Gastrocnemius medialis (tissue), 4 donors: ENCODE measurements around the gene TRIM14. TPM values are rescaled to one million over a fixed set of nuclear protein-coding genes. Genes with fewer than 3 reads are reported as not detected.
"Not testable (repeated sequence)": the region's sequence is repeated elsewhere in the genome, so short reads cannot be mapped to it uniquely, and the experiment has no call there.

Experiments
- ATAC-seq, 2 donors: fragments of 150-250 bp; one replicate each; pipeline ENCODE4 v1.9.1; 2016
- DNase-seq, 2 donors: peaks; one replicate each; pipeline ENCODE4 v3.0.0-alpha.2; 2019
- H3K27ac ChIP-seq, 4 donors: fragments of 200-600 bp; sonication (generic); 1 replicate in 1 of 4; 2 replicates in 3 of 4; pipeline ENCODE4 v1.5.1; 2016 to 2018; ENCODE audit warnings: mild to moderate bottlenecking in 2 of 4, moderate library complexity in 1 of 4
- H3K27me3 ChIP-seq, 3 donors: fragments of 200-600 bp; sonication (generic) in 2 of 3; 1 replicate in 1 of 3; 2 replicates in 2 of 3; pipeline versions ENCODE4 v1.5.1 to v1.6.0; 2016 to 2019; ENCODE audit warnings: mild to moderate bottlenecking in 1 of 3, moderate library complexity in 1 of 3
- H3K36me3 ChIP-seq, 2 donors: fragments of 200-600 bp; sonication (generic) in 1 of 2; one replicate each; pipeline ENCODE4 v1.5.1; 2017 to 2018
- H3K4me1 ChIP-seq, 2 donors: fragments of 200-600 bp; sonication (generic) in 1 of 2; one replicate each; pipeline ENCODE4 v1.5.1; 2016 to 2017; ENCODE audit warnings: mild to moderate bottlenecking in 2 of 2
- H3K4me3 ChIP-seq, 4 donors: fragments of 200-600 bp; sonication (generic) in 3 of 4; 1 replicate in 1 of 4; 2 replicates in 3 of 4; pipeline ENCODE4 v1.5.1; 2016 to 2019; ENCODE audit warnings: mild to moderate bottlenecking in 2 of 4
- H3K9me3 ChIP-seq, 3 donors: fragments of 200-600 bp; sonication (generic) in 2 of 3; 1 replicate in 1 of 3; 2 replicates in 2 of 3; pipeline ENCODE4 v1.5.1; 2016 to 2019
- CTCF ChIP-seq, 5 experiments: fragments of 450-650 bp in 3 of 5; fragments of 200-600 bp in 2 of 5; sonication (generic) in 2 of 5; IDR thresholded peaks in 4 of 5; conservative IDR thresholded peaks in 1 of 5; 1 replicate in 4 of 5; 2 replicates in 1 of 5; pipeline ENCODE4 v1.5.1; 2016 to 2019; ENCODE audit warnings: antibody characterized with exemption in 5 of 5, mild to moderate bottlenecking in 3 of 5, moderate library complexity in 3 of 5
- POLR2A ChIP-seq, 2 donors: fragments of 450-650 bp; IDR thresholded peaks; one replicate each; pipeline ENCODE4 v1.6.1; 2017; ENCODE audit warnings: antibody characterized with exemption in 2 of 2, mild to moderate bottlenecking in 2 of 2, moderate library complexity in 2 of 2
- in situ Hi-C, 4 donors: fragments of 200-750 bp; cut with MboI; loops; one replicate each; pipeline versions ENCODE4 v1.15.0 to v1.8.0; 2017; ENCODE audit warnings: low sequenced_read_pairs in 4 of 4
- intact Hi-C: fragments of 100-400 bp; cut with DNase I; formaldehyde crosslinking; loops from one replicate; pipeline ENCODE4 v1.15.1; 2023; ENCODE audit warnings: low total_unique reads
- total RNA-seq, 4 donors: library from RNA; depleted of rRNA; stranded (reverse); fragments of >200 nt; gene quantifications; one replicate each; pipeline versions ENCODE4 v1.1.0 to v1.2.3, GENCODE V29; 2016

Gene TRIM14
- total RNA-seq, 4 donors from 2014 or later, result 1.1 to 3.2 (median 1.3) TPM

GRCh38 chr9:98128316-98128715 lies 9.3 kb upstream of the TRIM14 start:
- intact Hi-C loops (no loop called here), in situ Hi-C loops (no loop called here)
- Histone ChIP-seq H3K27ac (no peak overlapping the region), H3K9me3 (no peaks in the 10 kb centered on the region), H3K4me3 (no peak overlapping the region), H3K27me3 (no peaks in the 10 kb centered on the region), H3K36me3 (no peaks in the 10 kb centered on the region), H3K4me1 (no peaks in the 10 kb centered on the region)
- DNase-seq, result no peak
- TF ChIP-seq POLR2A (IDR thresholded peaks at IDR 0.05), result no peak
- no peak for TF ChIP-seq CTCF (IDR thresholded peaks at IDR 0.05 in 4 of 5, conservative IDR thresholded peaks at IDR 0.05 in 1 of 5)
- no peak for ATAC-seq

GRCh38 chr9:98127226-98127625 lies 8.2 kb upstream of the TRIM14 start:
- TF ChIP-seq CTCF (IDR thresholded peaks at IDR 0.05 in 4 of 5, conservative IDR thresholded peaks at IDR 0.05 in 1 of 5), result no peak
- no peak for TF ChIP-seq POLR2A (IDR thresholded peaks at IDR 0.05)
- in situ Hi-C loops, result no loop called here
- ATAC-seq, result no peak

GRCh38 chr9:98124637-98125426 lies 5.8 kb upstream of the TRIM14 start:
- no peak for ATAC-seq
- Histone ChIP-seq H3K27me3 (peaks cover 0 to 3% (median 0%) of the 10 kb centered on the region in 3 donors), H3K4me3 (no peak overlapping the region)

More at GRCh38 chr9:98127226-98127625, 8.2 kb upstream of the TRIM14 start:
- Histone ChIP-seq H3K27ac (no peak overlapping the region), H3K4me3 (no peak overlapping the region), H3K9me3 (no peaks in the 10 kb centered on the region), H3K27me3 (no peaks in the 10 kb centered on the region), H3K4me1 (no peaks in the 10 kb centered on the region), H3K36me3 (no peaks in the 10 kb centered on the region)
- intact Hi-C loops, result no loop called here
- no peak for DNase-seq

GRCh38 chr9:98124091-98124490 lies 5.1 kb upstream of the TRIM14 start:
- ATAC-seq, H3K4me1 ChIP-seq, H3K9me3 ChIP-seq, DNase-seq, H3K27ac ChIP-seq, in situ Hi-C loops, H3K36me3 ChIP-seq, H3K27me3 ChIP-seq, H3K4me3 ChIP-seq, intact Hi-C loops: not testable (repeated sequence)

More at GRCh38 chr9:98124637-98125426, 5.8 kb upstream of the TRIM14 start:
- TF ChIP-seq CTCF (IDR thresholded peaks at IDR 0.05 in 4 of 5, conservative IDR thresholded peaks at IDR 0.05 in 1 of 5) (no peak), POLR2A (IDR thresholded peaks at IDR 0.05) (no peak)
- H3K36me3 ChIP-seq, result no peaks in the 10 kb centered on the region
- in situ Hi-C loops (no loop called here), intact Hi-C loops (no loop called here)
- no peak overlapping the region for H3K27ac ChIP-seq
- no peaks in the 10 kb centered on the region for H3K9me3 ChIP-seq
- DNase-seq, result no peak
- H3K4me1 ChIP-seq, result no peaks in the 10 kb centered on the region

- peaks cover 0 to 3% (median 0%) of the 10 kb centered on the region in 3 donors for H3K27me3 ChIP-seq
- in situ Hi-C loops, result no loop called here
- no peaks in the 10 kb centered on the region for H3K36me3 ChIP-seq
- ATAC-seq, result peak; percentile 24 to 45
- no peak for DNase-seq
- no peaks in the 10 kb centered on the region for H3K9me3 ChIP-seq
- peaks cover 0 to 5% of the 10 kb centered on the region in 2 donors for H3K4me1 ChIP-seq
- intact Hi-C loops, result no loop called here
- no peak overlapping the region for H3K4me3 ChIP-seq
- TF ChIP-seq POLR2A (IDR thresholded peaks at IDR 0.05), result no peak
- no peak for TF ChIP-seq CTCF (IDR thresholded peaks at IDR 0.05 in 4 of 5, conservative IDR thresholded peaks at IDR 0.05 in 1 of 5)
- H3K27ac ChIP-seq, result no peak overlapping the region
Measured at GRCh38 chr9:98121058-98121457, 2.0 kb upstream of the TRIM14 start.
